NCI-H1694 (cell line): ENCODE measurements around the gene HMGN1.

Source experiments
- DNase-seq: peaks from one replicate; lab custom pipeline; 2025; lab: John Stamatoyannopoulos, UW

The HMGN1 gene

GRCh38 chr21:39330001-39330400 lies 18.9 kb downstream of the HMGN1 start:
- DNase-seq = no peak

- no peak for DNase-seq
Observed at GRCh38 chr21:39327727-39328126, 21.2 kb downstream of the HMGN1 start.

DNA sequence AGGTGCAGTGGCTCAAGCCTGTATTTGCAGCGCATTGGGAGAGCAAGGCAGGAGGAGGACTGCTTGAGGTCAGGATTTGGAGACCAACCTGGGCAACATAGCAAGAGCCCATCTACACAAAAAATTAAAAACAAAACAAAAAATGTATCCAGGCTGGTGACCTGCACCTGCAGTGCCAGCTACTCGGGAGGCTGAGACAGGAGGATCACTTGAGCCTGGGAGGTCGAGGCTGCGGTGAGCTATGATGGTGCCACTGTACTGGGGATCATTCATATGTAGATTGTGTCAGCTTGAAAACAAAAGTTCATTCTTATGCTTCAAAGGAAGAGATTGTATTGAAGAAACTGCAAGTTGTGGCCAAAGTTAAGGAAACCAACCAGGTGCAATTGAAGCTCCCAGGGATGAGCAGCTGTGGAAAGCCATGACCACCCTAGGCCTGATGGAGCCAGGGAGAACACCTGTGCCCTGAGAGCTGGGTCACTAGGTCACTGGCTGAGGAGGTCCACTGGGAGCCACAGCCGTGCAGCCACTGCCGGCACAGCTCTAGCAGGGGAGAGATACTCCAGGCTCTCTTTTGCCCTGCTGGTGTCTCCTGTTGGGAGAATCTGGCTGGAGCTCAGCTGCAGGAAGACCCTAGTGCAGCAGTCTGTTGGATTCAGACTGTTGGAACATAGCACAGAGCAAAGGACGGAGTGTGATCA lies 22.1 kb downstream of the HMGN1 start:
- DNase-seq = no peak

GRCh38 chr21:39325458-39325857 lies 23.4 kb downstream of the HMGN1 start:
- DNase-seq = no peak

DNA sequence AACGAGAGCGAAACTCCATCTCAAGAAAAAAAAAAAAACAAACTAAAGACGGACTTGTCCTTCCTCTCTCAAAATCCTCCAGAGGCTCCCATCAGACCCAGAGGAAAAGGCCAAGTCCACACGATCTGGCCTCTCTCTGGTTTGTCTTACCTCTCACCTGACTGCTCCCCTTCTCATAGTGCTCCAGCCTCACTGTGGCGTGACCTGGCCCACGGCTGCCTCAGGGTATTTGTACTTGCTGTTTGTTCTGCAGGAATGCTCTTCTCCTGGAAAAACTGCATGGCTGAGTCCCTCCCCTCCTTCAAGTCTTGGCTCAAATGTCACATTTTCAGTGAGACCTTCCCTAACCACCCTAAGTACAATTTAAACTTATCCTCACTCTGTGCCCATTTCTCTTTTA lies 27.5 kb downstream of the HMGN1 start:
- DNase-seq = no peak

DNA sequence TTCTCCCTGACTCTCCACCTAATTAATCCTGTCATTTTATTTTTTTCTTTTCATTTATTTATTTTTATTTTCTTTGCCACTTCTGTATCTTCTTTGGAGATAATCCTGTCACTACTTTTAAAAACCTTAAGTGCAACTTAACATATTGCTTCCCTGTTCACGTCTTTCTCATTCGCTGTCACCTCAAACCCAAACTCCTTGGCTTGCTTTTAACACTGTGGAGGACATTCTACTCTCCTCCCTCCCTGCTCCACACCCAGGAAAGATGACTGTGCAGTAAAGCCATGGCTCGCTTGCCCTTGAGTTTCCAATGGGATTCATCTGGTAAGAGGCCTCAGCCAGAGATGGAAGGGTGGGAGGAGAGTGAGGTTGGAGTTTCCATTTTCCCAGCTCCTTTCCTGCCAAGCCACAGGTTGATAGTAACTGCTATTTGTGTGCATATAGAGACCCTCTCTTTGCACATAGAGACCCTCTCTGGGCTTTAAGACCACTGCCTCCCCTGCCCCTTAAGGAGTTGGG lies 29.0 kb downstream of the HMGN1 start:
- DNase-seq = no peak

GRCh38 chr21:39319251-39319756 lies 29.6 kb downstream of the HMGN1 start:
- DNase-seq = no peak

- no peak for DNase-seq
Observed at GRCh38 chr21:39318091-39318959, 30.6 kb downstream of the HMGN1 start.

GRCh38 chr21:39317134-39318090 lies 31.5 kb downstream of the HMGN1 start:
- no peak for DNase-seq

DNA sequence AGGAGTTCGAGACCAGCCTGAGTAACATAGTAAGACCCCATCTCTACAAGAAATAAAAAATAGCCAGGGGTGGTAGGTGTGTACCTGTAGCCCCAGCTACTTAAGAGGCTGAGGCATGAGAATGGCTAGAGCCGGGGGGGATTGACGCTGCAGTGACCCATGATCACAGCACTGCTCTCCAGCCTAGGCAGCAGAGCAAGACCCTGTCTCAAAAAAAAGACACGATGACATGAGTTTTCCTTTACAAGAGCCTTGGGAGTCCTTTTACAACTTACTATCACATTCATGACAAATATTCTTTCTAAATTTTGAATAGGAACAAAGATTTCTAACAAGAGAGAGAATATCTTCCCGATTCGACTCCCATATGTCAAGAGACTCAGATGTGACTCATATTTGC lies 32.2 kb downstream of the HMGN1 start:
- no peak for DNase-seq

GRCh38 chr21:39315603-39316445 lies 33.1 kb downstream of the HMGN1 start:
- DNase-seq = no peak

- DNase-seq = peak; percentile 29
Observed at GRCh38 chr21:39314143-39315027, 34.5 kb downstream of the HMGN1 start.

GRCh38 chr21:39313571-39314142 lies 35.2 kb downstream of the HMGN1 start, which contains the start of gene BRWD1:
BRWD1 (minus strand) TSS chr21:39313632; CDS start chr21:39313491, 141 bp downstream.
- DNase-seq = peak; percentile 84

GRCh38 chr21:39313042-39313570 lies 35.8 kb downstream of the HMGN1 start:
- DNase-seq = no peak

DNA sequence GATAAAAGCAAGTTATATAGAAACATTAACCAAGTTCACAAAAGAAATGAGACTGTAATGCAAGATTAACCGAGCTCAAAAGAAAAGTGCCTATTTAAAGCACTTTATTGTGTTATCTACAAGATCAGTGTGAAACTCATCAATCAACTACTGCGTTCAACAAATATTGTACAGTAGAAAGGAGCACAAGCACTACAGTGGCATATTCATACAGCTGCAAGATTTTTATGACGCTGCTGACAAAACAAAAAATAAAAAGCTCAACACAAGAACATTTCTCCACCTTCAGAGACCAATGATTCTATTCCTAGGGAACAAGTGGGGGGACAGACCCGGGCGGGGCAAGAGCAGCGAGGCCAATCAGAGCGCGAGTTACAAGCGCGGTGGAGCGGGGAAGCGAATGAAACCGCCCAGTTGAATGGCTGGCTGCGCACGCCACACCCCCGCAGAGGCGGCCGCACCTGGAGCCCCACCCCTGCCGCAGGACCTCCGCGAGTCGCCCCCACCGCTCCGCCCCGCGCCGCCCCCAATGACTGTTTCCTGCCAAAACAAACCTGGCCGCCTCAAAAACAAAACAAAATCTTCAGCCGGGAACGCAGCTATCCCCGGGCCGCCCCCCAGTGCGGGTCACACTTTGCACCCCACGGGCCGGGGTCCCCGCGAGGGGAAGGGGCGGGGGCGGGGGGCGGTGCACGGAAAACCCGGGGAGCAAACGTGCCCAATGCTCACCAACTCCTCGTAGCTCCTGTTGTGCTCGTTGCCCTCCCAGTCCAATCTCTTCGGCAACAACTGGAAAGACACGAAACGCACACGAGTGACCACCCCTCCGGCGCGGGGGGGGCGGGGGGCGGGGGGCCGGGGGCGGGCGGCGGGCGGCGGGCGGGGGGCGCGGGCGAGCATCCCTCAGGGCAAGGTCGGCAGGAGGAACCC lies 36.5 kb downstream of the HMGN1 start:
- DNase-seq = peak; percentile 94

- no peak for DNase-seq
Observed at GRCh38 chr21:39311164-39311563, 37.7 kb downstream of the HMGN1 start.

DNA sequence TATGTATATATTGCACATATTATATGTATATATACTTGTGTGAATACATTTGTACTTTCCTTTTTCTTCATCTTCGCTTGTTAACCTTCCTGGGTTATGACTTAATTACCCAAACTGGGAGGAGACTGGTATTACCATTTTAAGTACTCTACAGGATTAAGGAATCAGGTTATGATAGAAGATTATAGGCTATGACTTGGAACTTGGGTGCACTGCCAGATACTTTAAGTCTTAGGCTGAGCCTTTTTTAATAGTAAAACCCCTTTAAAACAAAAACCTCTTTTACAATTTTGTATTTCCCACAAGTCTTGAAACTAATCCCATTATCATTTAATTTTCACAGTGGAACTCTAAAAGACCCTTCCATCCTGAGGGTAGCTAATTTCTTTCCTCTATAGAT lies 41.4 kb downstream of the HMGN1 start:
- DNase-seq = no peak

GRCh38 chr21:39300587-39300986 lies 48.3 kb downstream of the HMGN1 start:
- DNase-seq = no peak
